Measurements from ENCODE around the gene CNPY1. TPM values are rescaled to one million over a fixed set of nuclear protein-coding genes. Genes with fewer than 3 reads are reported as not detected.

CNPY1 gene
- total RNA-seq, 4 donors from 2014 or later: not detected

- TF ChIP-seq POLR2A (IDR thresholded peaks at IDR 0.05) (no peak), CTCF (IDR thresholded peaks at IDR 0.05) (no peak)
- intact Hi-C loops (cut with DNase I): no loop called here
- no peak for DNase-seq
- H3K36me3 ChIP-seq: no peaks in the 10 kb centered on the region
- no peaks in the 10 kb centered on the region for H3K9me3 ChIP-seq
- WGBS, 2 donors: 19 to 21% methylated on average over 5 of the region's 5 CpGs
- H3K27ac ChIP-seq: no peak overlapping the region
- H3K4me3 ChIP-seq (replicated peaks in 1 of 3): no peak overlapping the region
- peaks cover 42% of the 10 kb centered on the region for H3K27me3 ChIP-seq
- peaks cover 0 to under 1% of the 10 kb centered on the region in 2 donors for H3K4me1 ChIP-seq
Measured at GRCh38 chr7:155511702-155511996, 34.7 kb downstream of the CNPY1 start.

GRCh38 chr7:155510975-155511701, 35.2 kb downstream of the CNPY1 start:
- Histone ChIP-seq H3K27me3 (peaks cover 42% of the 10 kb centered on the region), H3K4me3 (replicated peaks in 1 of 3) (no peak overlapping the region), H3K27ac (no peak overlapping the region), H3K4me1 (peaks cover 0 to 3% of the 10 kb centered on the region in 2 donors), H3K9me3 (no peaks in the 10 kb centered on the region), H3K36me3 (no peaks in the 10 kb centered on the region)
- TF ChIP-seq POLR2A (IDR thresholded peaks at IDR 0.05): no peak
- TF ChIP-seq CTCF (IDR thresholded peaks at IDR 0.05): no peak
- no peak for DNase-seq
- 5 to 8% methylated on average over 6 of the region's 6 CpGs for WGBS, 2 donors
- intact Hi-C loops (cut with DNase I): no loop called here

- Histone ChIP-seq H3K4me1 (peaks cover 0 to 3% of the 10 kb centered on the region in 2 donors), H3K36me3 (no peaks in the 10 kb centered on the region), H3K27me3 (peaks cover 51% of the 10 kb centered on the region), H3K4me3 (replicated peaks in 1 of 3) (no peak overlapping the region), H3K27ac (no peak overlapping the region), H3K9me3 (no peaks in the 10 kb centered on the region)
- 2 to 4% methylated on average over 53 of the region's 68 CpGs for WGBS, 2 donors
- intact Hi-C loops (cut with DNase I): no loop called here
- TF ChIP-seq CTCF (IDR thresholded peaks at IDR 0.05) (no peak), POLR2A (IDR thresholded peaks at IDR 0.05) (no peak)
- DNase-seq: no peak
Measured at GRCh38 chr7:155509725-155510551, 36.4 kb downstream of the CNPY1 start.

GRCh38 chr7:155509359-155509724, 37.0 kb downstream of the CNPY1 start:
- no peak for TF ChIP-seq CTCF (IDR thresholded peaks at IDR 0.05)
- TF ChIP-seq POLR2A (IDR thresholded peaks at IDR 0.05): no peak
- H3K27me3 ChIP-seq: peaks cover 52% of the 10 kb centered on the region
- no peaks in the 10 kb centered on the region for H3K9me3 ChIP-seq
- 3 to 9% methylated on average over 16 of the region's 16 CpGs for WGBS, 2 donors
- intact Hi-C loops (cut with DNase I): no loop called here
- no peak overlapping the region for H3K4me3 ChIP-seq (replicated peaks in 1 of 3)
- no peak for DNase-seq
- H3K27ac ChIP-seq: no peak overlapping the region
- peaks cover 0 to 3% of the 10 kb centered on the region in 2 donors for H3K4me1 ChIP-seq
- H3K36me3 ChIP-seq: no peaks in the 10 kb centered on the region

All from thyroid gland (tissue), 4 donors.